Astrocyte of the cerebellum (primary cell): ENCODE results near the gene MLF2.

Experiments
- DNase-seq: peaks from one replicate; pipeline ENCODE4 v3.0.0-alpha.2; 2011; ENCODE audit warnings: low read depth
- H3K4me3 ChIP-seq: 2 replicates; pipeline ENCODE4 v1.5.1; 2011; ENCODE audit warnings: mild to moderate bottlenecking, low read depth, low read length, moderate library complexity
- in situ Hi-C: cut with HindIII; loops from 2 replicates; pipeline ENCODE4 v1.10.0; 2017; ENCODE audit warnings: low sequenced_read_pairs
- TF ChIP-seq, protein P1 (sequence below): IDR thresholded peaks from 2 replicates; pipeline ENCODE4 v1.5.1; 2012; ENCODE audit warnings: low read length, low read depth, moderate library complexity, mild to moderate bottlenecking; ENCODE audit errors: missing control alignments

MLF2 gene

DNA sequence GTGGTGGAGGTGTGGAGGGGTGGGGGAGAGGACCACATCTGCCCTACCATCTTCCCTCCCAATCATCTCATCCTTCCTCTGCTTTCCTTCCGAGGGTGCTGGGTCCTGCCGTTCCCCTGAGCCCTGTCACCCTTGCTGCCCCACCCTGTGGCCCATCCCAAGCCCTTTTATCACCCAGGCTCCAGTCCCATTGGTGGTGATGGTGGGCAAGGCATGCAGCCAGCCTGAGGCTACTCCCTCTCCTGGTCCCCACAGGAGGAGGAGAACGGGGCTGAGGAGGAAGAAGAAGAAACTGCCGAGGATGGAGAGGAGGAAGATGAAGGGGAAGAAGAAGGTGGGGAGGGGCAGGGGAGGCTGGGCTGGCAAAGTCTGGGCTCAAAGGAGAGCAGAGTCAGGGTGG is 16.7 kb upstream of the MLF2 start:
- no peak for DNase-seq
- no peak overlapping the region for H3K4me3 ChIP-seq
- in situ Hi-C loops = loop anchor here (5.0 kb wide), 1 partner anchor 43 kb away; no protein-coding TSS in a partner anchor
- TF ChIP-seq, protein P1, sequence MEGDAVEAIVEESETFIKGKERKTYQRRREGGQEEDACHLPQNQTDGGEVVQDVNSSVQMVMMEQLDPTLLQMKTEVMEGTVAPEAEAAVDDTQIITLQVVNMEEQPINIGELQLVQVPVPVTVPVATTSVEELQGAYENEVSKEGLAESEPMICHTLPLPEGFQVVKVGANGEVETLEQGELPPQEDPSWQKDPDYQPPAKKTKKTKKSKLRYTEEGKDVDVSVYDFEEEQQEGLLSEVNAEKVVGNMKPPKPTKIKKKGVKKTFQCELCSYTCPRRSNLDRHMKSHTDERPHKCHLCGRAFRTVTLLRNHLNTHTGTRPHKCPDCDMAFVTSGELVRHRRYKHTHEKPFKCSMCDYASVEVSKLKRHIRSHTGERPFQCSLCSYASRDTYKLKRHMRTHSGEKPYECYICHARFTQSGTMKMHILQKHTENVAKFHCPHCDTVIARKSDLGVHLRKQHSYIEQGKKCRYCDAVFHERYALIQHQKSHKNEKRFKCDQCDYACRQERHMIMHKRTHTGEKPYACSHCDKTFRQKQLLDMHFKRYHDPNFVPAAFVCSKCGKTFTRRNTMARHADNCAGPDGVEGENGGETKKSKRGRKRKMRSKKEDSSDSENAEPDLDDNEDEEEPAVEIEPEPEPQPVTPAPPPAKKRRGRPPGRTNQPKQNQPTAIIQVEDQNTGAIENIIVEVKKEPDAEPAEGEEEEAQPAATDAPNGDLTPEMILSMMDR = no peak

DNA sequence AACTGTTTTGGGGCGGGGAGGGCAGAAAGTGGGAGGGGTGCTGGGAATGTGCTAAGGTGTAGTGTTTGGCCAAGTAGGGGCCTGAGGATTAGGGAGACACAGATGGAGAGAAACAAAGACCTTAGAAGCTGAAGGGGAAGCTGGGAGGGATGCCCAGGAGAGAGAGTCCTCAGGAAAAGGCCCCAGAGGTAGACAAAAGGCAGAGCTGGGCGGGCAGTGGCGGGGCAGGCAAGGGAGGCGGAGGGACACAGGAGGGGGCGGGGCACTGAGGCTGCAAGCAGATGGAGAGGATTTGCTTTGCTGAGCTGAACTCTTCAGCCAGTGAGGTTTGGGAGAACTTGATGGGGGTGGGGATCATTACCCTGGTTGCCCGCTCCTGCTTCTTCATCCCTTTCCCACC is 16.0 kb upstream of the MLF2 start:
- DNase-seq = no peak
- in situ Hi-C loops = loop anchor here (5.0 kb wide), 1 partner anchor 43 kb away; no protein-coding TSS in a partner anchor
- TF ChIP-seq, protein P1 = no peak
- peak overlapping the region; percentile 94 for H3K4me3 ChIP-seq

- TF ChIP-seq, protein P1 = no peak
- in situ Hi-C loops = loop anchor here (5.0 kb wide), 1 partner anchor 44 kb away; no protein-coding TSS in a partner anchor
- H3K4me3 ChIP-seq = peak overlapping the region; percentile 94
- DNase-seq = no peak
Measured at GRCh38 chr12:6768437-6768914, 15.5 kb upstream of the MLF2 start.

DNA sequence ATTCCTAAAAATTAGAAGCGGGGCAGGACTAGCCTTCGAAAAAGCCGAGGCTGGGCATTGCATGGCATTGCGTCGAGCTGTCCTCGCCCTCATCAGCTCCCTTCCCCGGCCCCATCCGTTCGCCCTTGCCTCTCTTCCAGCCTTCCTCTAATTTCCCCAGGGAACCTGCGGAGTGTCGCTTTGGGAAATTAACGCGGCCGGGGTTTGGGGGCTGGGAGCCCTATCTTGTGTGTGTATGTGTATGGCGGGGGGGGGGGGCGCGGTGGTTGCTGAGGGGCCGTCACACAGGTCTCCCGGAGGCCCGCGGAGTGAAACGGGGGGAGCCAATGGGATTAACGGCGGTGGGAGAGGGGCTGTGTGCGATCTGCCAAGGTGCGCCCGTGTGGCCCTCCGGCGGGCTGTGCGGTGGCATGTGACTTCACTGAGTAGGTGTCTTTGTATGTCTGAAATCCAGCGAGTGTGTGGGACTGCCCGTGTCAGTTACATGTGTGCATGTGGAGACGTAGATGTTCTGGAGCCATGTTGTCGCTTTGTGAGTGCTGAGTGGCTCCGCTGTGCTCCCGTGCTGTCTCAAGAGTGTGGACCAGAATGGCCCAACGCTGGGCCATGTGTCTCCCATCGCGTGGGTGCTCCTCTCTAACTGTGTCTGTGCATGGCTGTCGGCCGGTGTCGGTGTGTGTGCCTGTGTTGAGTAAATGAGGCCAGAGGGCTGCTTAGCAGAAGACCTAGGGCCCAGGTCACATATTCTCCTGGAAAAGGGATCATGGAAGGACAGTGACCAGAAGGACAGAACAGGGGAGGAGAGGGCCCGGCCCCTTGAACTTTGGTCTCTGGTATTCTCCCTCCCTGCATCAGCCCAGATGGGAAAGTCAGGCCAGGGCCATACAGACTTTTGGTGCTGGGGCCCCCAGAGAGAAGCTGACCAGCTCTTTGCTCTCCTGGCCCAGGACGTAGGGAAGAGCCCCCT is 14.7 kb upstream of the MLF2 start:
- DNase-seq = no peak
- H3K4me3 ChIP-seq = peak overlapping the region; percentile 94
- in situ Hi-C loops = loop anchor here (5.0 kb wide), 1 partner anchor 45 kb away; no protein-coding TSS in a partner anchor
- TF ChIP-seq, protein P1 = no peak

GRCh38 chr12:6766651-6767349 is 13.9 kb upstream of the MLF2 start:
- H3K4me3 ChIP-seq = peak overlapping the region; percentile 94
- in situ Hi-C loops = loop anchor here (5.0 kb wide), 1 partner anchor 46 kb away; no protein-coding TSS in a partner anchor
- TF ChIP-seq, protein P1 = peak; percentile 50
- no peak for DNase-seq
